Gastrocnemius medialis (tissue), 4 donors: ENCODE data around the gene HUWE1. TPM values are rescaled to one million over a fixed set of nuclear protein-coding genes. Genes with fewer than 3 reads are reported as not detected.

Source experiments
- ATAC-seq, 2 donors: fragments of 150-250 bp; one replicate each; pipeline ENCODE4 v1.9.1; 2016
- DNase-seq, 2 donors: peaks; one replicate each; pipeline ENCODE4 v3.0.0-alpha.2; 2019
- H3K27ac ChIP-seq, 4 donors: fragments of 200-600 bp; sonication (generic); 1 replicate in 1 of 4; 2 replicates in 3 of 4; pipeline ENCODE4 v1.5.1; 2016 to 2018; ENCODE audit warnings: mild to moderate bottlenecking in 2 of 4, moderate library complexity in 1 of 4
- H3K27me3 ChIP-seq, 3 donors: fragments of 200-600 bp; sonication (generic) in 2 of 3; 1 replicate in 1 of 3; 2 replicates in 2 of 3; pipeline versions ENCODE4 v1.5.1 to v1.6.0; 2016 to 2019; ENCODE audit warnings: mild to moderate bottlenecking in 1 of 3, moderate library complexity in 1 of 3
- H3K36me3 ChIP-seq, 2 donors: fragments of 200-600 bp; sonication (generic) in 1 of 2; one replicate each; pipeline ENCODE4 v1.5.1; 2017 to 2018
- H3K4me1 ChIP-seq, 2 donors: fragments of 200-600 bp; sonication (generic) in 1 of 2; one replicate each; pipeline ENCODE4 v1.5.1; 2016 to 2017; ENCODE audit warnings: mild to moderate bottlenecking in 2 of 2
- H3K4me3 ChIP-seq, 4 donors: fragments of 200-600 bp; sonication (generic) in 3 of 4; 1 replicate in 1 of 4; 2 replicates in 3 of 4; pipeline ENCODE4 v1.5.1; 2016 to 2019; ENCODE audit warnings: mild to moderate bottlenecking in 2 of 4
- H3K9me3 ChIP-seq, 3 donors: fragments of 200-600 bp; sonication (generic) in 2 of 3; 1 replicate in 1 of 3; 2 replicates in 2 of 3; pipeline ENCODE4 v1.5.1; 2016 to 2019
- POLR2A ChIP-seq, 2 donors: fragments of 450-650 bp; IDR thresholded peaks; one replicate each; pipeline ENCODE4 v1.6.1; 2017; ENCODE audit warnings: antibody characterized with exemption in 2 of 2, mild to moderate bottlenecking in 2 of 2, moderate library complexity in 2 of 2
- in situ Hi-C, 4 donors: fragments of 200-750 bp; cut with MboI; loops; one replicate each; pipeline versions ENCODE4 v1.15.0 to v1.8.0; 2017; ENCODE audit warnings: low sequenced_read_pairs in 4 of 4
- intact Hi-C: fragments of 100-400 bp; cut with DNase I; formaldehyde crosslinking; loops from one replicate; pipeline ENCODE4 v1.15.1; 2023; ENCODE audit warnings: low total_unique reads
- total RNA-seq, 4 donors: library from RNA; depleted of rRNA; stranded (reverse); fragments of >200 nt; gene quantifications; one replicate each; pipeline versions ENCODE4 v1.1.0 to v1.2.3, GENCODE V29; 2016
- TF ChIP-seq, protein P1 (sequence below), 5 experiments: fragments of 450-650 bp in 3 of 5; fragments of 200-600 bp in 2 of 5; sonication (generic) in 2 of 5; IDR thresholded peaks in 4 of 5; conservative IDR thresholded peaks in 1 of 5; 1 replicate in 4 of 5; 2 replicates in 1 of 5; pipeline ENCODE4 v1.5.1; 2016 to 2019; ENCODE audit warnings: antibody characterized with exemption in 5 of 5, mild to moderate bottlenecking in 3 of 5, moderate library complexity in 3 of 5

The HUWE1 gene
- total RNA-seq, 4 donors from 2014 or later, result 99.7 to 173 (median 142) TPM

DNA sequence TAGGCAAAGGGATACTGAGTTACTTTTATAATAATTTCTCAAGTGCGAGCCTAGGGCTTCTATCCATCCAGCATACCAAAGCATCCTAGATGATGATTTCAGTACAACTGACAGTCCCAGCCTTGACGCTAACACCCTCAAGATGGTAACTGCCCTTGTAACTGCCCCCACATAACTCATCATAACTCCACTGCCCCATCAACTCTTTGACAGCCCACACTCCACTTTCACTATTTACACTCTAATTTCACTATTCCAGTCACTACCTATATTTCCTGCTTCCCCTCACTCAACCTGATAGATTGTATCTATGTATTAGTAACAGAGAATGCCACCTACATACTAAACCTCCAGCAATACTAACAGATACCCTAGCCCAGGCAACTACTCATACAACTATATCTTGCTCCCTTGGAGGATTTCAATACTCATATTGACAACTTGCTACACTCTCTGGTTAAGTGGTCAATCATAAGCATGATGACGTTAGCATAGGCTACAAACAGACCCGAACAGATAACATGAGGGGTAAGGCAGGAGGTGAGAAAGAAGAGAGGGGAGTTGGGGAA is 65.0 kb downstream of the HUWE1 start:
- Histone ChIP-seq H3K4me1 (no peaks in the 10 kb centered on the region), H3K27me3 (no peaks in the 10 kb centered on the region), H3K4me3 (no peak overlapping the region), H3K27ac (no peak overlapping the region), H3K36me3 (peaks cover 0 to 34% of the 10 kb centered on the region in 2 donors), H3K9me3 (no peaks in the 10 kb centered on the region)
- in situ Hi-C loops, result loop anchor here in 1 of 4 donors (10.0 kb wide), 1 partner anchor 67 kb away; no protein-coding TSS in a partner anchor
- ATAC-seq (no peak), DNase-seq (no peak)
- intact Hi-C loops, result no loop called here
- no peak for TF ChIP-seq POLR2A (IDR thresholded peaks at IDR 0.05)
- TF ChIP-seq, protein P1, sequence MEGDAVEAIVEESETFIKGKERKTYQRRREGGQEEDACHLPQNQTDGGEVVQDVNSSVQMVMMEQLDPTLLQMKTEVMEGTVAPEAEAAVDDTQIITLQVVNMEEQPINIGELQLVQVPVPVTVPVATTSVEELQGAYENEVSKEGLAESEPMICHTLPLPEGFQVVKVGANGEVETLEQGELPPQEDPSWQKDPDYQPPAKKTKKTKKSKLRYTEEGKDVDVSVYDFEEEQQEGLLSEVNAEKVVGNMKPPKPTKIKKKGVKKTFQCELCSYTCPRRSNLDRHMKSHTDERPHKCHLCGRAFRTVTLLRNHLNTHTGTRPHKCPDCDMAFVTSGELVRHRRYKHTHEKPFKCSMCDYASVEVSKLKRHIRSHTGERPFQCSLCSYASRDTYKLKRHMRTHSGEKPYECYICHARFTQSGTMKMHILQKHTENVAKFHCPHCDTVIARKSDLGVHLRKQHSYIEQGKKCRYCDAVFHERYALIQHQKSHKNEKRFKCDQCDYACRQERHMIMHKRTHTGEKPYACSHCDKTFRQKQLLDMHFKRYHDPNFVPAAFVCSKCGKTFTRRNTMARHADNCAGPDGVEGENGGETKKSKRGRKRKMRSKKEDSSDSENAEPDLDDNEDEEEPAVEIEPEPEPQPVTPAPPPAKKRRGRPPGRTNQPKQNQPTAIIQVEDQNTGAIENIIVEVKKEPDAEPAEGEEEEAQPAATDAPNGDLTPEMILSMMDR (IDR thresholded peaks at IDR 0.05 in 4 of 5, conservative IDR thresholded peaks at IDR 0.05 in 1 of 5), result no peak

DNA sequence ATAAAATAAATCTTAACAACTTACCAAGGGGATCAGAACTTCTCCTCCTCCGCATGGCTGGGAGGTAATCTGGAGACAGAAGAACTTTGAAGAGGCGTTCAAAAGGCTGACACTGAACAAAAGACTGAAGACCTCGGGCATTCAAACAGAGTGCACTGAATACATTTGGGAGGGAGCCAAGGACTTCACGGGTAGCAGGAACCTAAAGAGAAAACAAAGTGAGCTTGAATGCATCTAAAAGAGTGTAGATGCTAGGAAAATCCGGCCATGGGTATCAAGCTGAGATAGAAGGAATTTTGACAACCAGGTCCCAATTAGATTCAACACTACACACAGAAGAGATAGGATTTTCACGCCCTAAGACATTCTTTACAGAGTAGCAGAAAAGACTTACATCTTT is 69.6 kb downstream of the HUWE1 start:
- Histone ChIP-seq H3K9me3 (no peaks in the 10 kb centered on the region), H3K27me3 (no peaks in the 10 kb centered on the region), H3K4me1 (no peaks in the 10 kb centered on the region), H3K36me3 (peaks cover 0 to 38% of the 10 kb centered on the region in 2 donors), H3K27ac (no peak overlapping the region), H3K4me3 (no peak overlapping the region)
- no peak for TF ChIP-seq POLR2A (IDR thresholded peaks at IDR 0.05)
- TF ChIP-seq, protein P1 (IDR thresholded peaks at IDR 0.05 in 4 of 5, conservative IDR thresholded peaks at IDR 0.05 in 1 of 5), result no peak
- ATAC-seq (no peak), DNase-seq (no peak)
- in situ Hi-C loops (no loop called here), intact Hi-C loops (no loop called here)

DNA sequence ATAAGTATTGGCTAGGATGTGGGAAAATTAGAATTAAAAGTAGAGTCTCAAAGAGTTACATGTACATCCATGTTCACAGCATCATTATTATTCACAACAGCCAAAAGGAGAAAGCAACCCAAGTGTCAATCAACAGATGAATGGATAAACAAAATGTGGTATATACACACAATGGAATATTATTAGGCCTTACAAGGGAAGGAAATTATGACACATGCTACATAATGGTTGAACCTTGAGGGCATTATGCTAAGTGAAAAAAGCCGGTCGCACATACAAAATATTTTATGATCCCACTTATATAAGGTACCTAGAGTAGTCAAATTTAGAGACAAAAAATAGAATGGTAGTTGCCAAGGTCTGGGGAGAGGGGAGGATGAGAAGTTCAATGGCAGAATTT is 80.1 kb downstream of the HUWE1 start:
- Histone ChIP-seq H3K9me3 (no peaks in the 10 kb centered on the region), H3K27ac (no peak overlapping the region), H3K4me1 (no peaks in the 10 kb centered on the region), H3K27me3 (peaks cover 0 to 4% (median 0%) of the 10 kb centered on the region in 3 donors), H3K4me3 (no peak overlapping the region), H3K36me3 (peaks cover 0 to 74% of the 10 kb centered on the region in 2 donors)
- ATAC-seq (no peak), DNase-seq (no peak)
- intact Hi-C loops (loop anchor here (10.0 kb wide), 1 partner anchor 52 kb away; no protein-coding TSS in a partner anchor), in situ Hi-C loops (no loop called here)
- TF ChIP-seq POLR2A (IDR thresholded peaks at IDR 0.05), result no peak
- TF ChIP-seq, protein P1 (IDR thresholded peaks at IDR 0.05 in 4 of 5, conservative IDR thresholded peaks at IDR 0.05 in 1 of 5), result no peak

DNA sequence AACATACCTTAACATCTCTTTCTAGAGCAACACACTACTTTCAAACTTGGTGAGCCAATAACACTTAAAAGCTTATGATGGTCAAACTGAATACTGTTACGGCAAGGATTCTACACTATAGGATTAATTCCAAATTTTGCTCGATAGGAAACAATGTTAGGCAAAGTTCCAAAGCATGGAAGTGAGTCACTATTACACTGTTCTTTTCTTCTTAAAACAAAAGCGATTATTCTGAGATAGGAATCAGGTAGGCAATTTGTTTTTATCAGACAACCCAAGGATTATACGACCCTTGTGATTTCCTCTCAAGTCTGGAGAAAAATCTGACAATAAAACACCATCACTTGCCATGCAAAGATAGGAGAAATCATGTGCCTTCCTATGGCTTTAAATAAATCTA is 81.5 kb downstream of the HUWE1 start:
- H3K27me3 ChIP-seq, result peaks cover 0 to 4% (median 0%) of the 10 kb centered on the region in 3 donors
- no peak overlapping the region for H3K27ac ChIP-seq
- DNase-seq (no peak), ATAC-seq (no peak)
- H3K4me1 ChIP-seq, result no peaks in the 10 kb centered on the region
- in situ Hi-C loops, result no loop called here
- TF ChIP-seq POLR2A (IDR thresholded peaks at IDR 0.05), result no peak
- TF ChIP-seq, protein P1 (IDR thresholded peaks at IDR 0.05 in 4 of 5, conservative IDR thresholded peaks at IDR 0.05 in 1 of 5), result no peak
- H3K9me3 ChIP-seq, result no peaks in the 10 kb centered on the region
- intact Hi-C loops, result loop anchor here (10.0 kb wide), 1 partner anchor 50 kb away; no protein-coding TSS in a partner anchor
- peaks cover 0 to 83% of the 10 kb centered on the region in 2 donors for H3K36me3 ChIP-seq
- H3K4me3 ChIP-seq, result no peak overlapping the region
